Retina (tissue), 1 donor: ENCODE results near the gene FGF14.
A peak's percentile ranks its signal among the peaks of the same experiment; 100 is the strongest.

Experiments used
- DNase-seq: peaks from one replicate; pipeline ENCODE4 v3.0.0-alpha.2; 2016

Gene FGF14

GRCh38 chr13:102309110-102309509, 92.7 kb downstream of the FGF14 start:
- DNase-seq: peak; percentile 12

DNA sequence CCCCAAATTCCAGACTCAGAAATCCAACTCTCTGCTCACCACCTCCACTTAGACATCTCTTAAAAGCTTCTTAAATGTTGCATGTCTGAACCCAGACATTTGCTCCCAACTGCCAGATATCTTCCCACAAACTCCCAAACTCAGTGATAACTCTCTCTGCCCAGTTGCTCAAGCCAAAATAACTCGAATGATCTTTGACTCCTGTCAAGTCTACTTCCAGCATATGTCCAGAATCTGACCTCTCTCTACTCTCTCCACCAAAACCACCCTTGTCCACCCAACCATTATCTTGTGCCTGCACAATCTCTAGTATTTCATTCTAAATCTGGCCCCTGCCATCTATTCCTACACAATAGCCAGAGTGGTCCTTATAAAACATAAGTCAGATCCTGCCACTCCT, 99.3 kb downstream of the FGF14 start:
- DNase-seq: no peak

DNA sequence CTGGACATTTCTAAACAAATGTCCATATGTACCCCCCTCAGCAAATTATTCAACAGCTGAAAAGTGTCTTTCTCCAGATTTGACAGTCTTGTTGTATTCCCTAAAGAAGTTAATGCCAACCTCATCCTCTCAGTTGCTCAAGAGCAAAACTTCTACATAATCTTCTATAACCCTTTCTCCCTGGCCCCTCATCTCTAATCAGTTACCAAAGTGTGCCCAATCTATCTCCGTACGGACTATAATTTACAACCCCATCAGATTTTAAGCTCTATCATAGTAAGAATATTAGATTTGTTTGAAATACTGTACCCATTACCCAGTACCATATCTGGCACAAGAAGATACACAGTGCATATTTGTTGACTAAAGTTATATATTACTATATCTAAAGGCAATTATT, 101.5 kb downstream of the FGF14 start:
- no peak for DNase-seq

DNA sequence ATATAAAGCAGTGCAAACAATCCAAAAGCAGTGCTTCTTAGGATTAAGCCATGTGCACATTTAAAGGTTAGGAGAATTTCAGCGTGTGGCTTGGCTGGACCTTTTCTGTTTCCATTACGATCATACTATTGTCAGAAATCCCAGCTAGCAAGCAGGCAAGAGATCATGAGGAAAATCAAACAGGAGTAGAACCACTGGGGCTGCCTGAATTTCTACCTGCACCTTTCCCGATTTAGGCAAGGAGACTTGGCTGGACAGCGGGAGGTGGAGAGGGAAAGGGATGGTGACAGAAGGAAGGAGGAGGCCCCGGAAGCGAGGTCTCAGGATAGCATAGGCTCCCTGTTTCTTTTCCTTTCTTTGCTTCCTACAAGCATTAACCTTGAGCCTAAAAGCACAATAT, 102.5 kb downstream of the FGF14 start:
- no peak for DNase-seq

- DNase-seq: no peak
Observed at GRCh38 chr13:102298051-102298450, 103.8 kb downstream of the FGF14 start.

DNA sequence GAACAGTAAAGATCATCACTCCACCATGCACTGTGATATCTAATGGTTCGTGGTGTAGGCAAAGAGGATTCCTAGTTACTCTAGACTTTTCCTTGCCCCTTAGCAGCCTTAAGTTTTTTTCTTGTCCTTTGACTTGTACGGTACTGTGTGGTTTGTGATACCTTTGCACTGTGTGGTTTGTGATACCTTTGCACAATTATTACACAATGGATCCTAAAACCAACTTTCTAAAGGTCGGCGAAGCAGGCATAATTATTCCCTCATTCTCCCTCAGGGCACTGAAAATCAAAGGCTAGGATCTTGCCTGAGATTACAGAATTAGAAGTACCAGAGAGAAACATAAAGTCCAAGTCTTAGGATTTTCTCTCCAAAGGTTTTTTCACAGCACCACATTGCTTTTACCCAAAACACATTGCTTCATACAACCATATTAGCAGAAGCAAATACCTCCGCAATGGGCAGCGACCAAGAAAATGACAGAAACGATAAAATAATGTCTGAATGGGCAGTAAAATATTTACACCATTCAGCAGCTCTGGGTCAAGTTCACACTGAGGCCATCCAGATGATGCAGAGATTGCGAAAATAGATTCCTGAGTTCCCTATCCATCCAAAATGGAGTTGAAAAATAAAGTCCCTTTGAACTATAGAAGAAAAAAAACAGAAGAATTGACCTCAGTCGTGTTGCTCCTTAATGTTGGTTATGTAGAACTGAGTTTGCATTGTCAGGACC, 106.4 kb downstream of the FGF14 start:
- DNase-seq: no peak

- no peak for DNase-seq
Observed at GRCh38 chr13:102294407-102295018, 107.3 kb downstream of the FGF14 start.

DNA sequence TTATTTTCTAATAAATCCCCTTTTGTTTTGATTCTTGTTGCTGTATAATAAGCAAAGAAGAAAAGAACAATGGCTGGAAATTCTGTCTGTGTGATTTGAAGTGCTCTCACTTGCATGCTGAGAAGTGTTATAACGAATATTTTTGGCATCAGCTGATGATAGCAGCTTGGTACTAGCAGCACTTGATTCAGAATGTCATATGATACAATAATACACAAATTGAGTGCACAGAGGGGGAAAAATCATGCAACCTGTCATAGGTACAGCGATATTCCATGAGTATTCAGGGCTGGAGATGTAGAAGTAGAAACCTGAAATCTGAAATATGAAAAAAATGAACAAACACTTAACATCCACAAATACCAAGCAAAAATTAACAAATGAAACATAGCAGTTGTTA, 108.1 kb downstream of the FGF14 start:
- no peak for DNase-seq

DNA sequence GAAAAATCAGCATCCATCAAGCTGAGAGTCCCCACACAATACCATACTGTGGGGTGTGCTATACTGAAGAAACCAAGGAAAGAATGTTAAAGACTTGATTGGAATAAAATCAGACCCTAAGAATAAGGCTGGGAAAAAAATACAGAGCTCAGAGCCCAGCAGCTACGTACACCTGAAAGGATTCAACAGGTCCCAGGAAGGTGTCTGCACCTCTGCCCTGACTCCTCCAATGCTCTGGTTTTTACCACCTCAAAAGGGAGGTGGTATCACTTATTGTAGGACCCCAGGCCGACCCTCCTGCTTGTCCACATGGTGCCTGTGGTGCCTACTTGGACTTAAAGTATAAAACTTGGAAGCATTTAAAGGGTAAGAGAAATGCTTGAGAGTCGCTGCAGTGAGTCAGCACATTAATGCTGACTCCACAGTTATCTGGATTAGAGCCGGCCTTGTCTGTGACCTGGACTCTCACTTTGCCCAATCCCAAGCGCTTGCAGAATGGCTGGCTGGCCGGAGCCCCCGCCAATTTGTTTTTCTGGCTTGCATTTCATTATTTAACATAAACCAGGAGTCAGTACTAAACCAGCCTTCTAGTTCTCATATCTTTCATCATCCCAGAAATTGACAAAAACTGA, 110.1 kb downstream of the FGF14 start:
- DNase-seq: no peak

- no peak for DNase-seq
Observed at GRCh38 chr13:102289606-102290005, 112.2 kb downstream of the FGF14 start.

DNA sequence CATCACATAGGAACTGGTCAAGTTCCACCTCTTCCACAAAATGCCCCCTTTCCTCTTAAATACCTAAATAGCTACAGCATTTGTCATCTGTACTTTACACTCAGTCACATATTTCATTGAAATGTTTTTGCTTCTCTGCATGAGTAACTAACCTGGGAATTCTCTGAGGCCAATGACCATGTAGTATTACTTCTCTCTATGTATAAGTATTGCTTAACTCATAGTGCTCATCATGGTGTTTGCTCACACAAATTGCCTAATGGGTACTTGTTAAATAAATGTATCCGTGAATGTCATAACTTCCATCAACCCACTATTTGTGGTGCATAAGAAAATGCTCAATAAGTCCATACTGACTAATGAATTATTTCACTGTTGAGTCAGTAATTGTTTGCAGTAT, 115.5 kb downstream of the FGF14 start:
- DNase-seq: no peak

DNA sequence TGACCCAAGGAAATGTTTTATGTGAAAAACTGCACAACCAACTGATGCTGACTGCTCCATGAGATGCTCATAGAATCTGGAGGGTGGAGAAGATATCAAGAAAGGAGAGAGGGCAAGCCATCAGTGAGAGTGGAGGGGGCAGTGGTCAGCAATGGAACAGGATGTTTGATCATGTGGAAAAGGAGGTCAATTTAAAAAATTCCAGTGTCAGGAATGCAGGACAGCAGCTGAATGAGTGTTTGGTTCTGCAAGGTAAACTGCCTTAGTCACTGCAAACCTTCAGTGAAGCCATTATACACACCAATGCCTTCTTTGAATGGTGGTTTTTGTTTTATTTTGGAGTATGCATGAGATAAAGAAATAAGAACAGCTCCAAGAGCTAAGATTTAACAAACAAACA, 121.5 kb downstream of the FGF14 start:
- DNase-seq: no peak

DNA sequence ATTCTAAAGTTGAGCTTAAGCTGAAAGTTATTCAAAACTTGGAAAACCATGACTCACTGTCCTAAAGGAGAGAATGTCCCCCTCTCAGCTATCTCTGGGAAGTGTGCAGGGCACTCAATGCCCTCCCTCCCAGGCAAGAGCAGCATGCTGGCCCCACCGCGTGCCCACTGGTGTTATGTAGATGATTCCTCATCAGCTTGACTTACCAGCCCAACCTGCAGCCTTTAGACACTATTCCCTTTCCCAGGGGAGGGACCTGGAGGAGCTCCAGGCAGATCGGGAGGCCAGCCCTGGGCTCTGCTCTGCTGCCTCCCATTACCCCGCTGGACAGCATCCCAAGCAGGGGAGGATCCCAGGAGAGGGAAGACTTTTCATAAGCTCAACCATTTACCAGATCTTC, 124.6 kb downstream of the FGF14 start:
- no peak for DNase-seq

DNA sequence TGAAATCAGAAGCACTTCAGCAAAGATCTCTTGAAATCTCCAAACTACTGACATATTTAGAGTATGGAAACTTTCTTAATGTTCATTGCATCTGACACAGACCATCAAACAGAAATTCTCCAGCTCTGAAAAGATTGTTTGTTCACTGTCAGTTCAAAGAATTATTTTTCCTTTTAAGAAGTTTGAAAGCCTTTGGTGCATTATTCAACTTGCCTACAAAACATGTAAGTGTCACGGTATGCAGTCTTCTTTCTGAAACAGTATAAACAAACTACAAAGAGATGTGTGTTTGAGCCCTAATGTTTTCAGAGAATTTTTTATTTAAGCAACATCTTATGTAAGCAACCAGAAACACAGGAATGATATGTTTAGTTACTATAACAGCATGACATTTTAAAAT, 125.4 kb downstream of the FGF14 start:
- DNase-seq: no peak

- no peak for DNase-seq
Observed at GRCh38 chr13:102275969-102276368, 125.9 kb downstream of the FGF14 start.

DNA sequence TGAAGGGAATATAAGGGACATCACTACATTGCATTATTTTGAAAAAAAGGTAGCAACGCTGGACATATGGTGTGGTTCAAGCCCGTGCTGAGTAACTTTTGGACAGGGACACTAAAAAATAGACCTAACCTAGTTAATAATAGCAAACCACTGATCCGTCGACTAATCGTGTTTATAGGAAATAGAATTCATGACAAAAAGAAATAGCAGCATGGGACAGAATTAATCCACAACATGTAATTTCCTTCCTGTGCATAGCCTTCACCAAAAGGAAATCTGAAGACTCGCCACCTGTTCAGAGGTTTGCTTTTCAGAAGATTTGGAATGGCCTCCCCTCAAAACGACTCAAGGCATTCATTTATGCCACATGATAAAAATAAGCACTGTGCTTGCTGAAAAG, 128.7 kb downstream of the FGF14 start:
- no peak for DNase-seq

- DNase-seq: no peak
Observed at GRCh38 chr13:102267191-102267590, 134.7 kb downstream of the FGF14 start.

GRCh38 chr13:102261809-102262208, 140.0 kb downstream of the FGF14 start:
- no peak for DNase-seq

- no peak for DNase-seq
Observed at GRCh38 chr13:102261316-102261715, 140.5 kb downstream of the FGF14 start.

- DNase-seq: no peak
Observed at GRCh38 chr13:102260256-102260655, 141.6 kb downstream of the FGF14 start.

GRCh38 chr13:102255409-102255808, 146.4 kb downstream of the FGF14 start:
- no peak for DNase-seq

DNA sequence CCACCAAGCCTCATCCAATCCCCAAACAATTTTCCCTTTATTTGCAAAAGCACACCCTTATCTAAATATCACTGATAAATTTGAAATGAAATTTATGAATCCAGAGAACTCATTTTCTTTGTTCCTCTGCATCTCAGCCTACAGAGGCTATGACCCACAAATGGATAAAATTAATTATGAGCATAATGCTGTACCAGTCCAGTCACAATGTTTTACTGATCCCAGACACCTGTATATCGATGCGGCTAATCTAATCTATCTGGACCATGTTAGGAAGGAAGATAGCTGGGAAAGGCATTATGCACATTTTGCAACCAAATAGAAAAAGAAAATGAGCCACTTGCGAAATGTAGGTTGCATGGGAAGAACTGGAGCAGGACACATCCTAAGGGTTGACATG, 150.0 kb downstream of the FGF14 start:
- DNase-seq: no peak

- no peak for DNase-seq
Observed at GRCh38 chr13:102250448-102250847, 151.4 kb downstream of the FGF14 start.

DNA sequence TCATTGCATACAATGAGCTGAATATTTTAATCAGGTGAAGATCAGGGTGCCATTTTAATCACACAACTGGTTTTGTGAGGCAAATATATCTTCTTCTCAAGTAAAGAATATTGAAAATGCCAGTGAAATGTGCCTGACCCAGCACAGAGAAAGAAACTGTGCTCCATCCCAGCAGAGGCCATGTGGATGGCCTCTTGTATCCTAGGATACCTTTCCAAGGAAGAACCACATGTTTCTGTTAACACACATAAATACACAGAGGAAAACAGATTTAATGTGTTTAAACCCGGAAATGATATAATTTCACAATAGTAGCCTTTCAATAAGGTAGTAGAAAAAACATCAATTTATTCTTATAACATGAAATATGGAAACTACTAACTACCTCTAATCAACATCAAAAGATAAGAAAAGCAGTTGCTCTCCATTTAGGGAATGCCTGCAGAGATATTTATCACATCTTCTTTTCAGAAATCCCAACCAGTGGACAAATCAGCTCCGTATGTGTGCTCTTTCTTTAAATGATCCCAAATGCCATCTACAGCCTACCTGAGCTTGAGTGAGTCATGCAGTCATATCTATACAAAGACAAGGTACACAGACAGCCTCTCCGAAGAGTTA, 157.1 kb downstream of the FGF14 start:
- no peak for DNase-seq
